Tibial nerve (tissue), 4 donors: ENCODE data around the gene F8A1. TPM values are rescaled to one million over a fixed set of nuclear protein-coding genes. Genes with fewer than 3 reads are reported as not detected.
"Not testable (repeated sequence)": the region's sequence is repeated elsewhere in the genome, so short reads cannot be mapped to it uniquely, and the experiment has no call there.

Experiments
- DNase-seq, 2 donors: peaks; one replicate each; pipeline ENCODE4 v3.0.0-alpha.2; 2019; ENCODE audit warnings: low spot score in 2 of 2
- H3K27ac ChIP-seq, 4 donors: fragments of 200-600 bp; sonication (generic) in 3 of 4; one replicate each; pipeline ENCODE4 v1.5.1; 2017 to 2019; ENCODE audit warnings: mild to moderate bottlenecking in 1 of 4
- H3K27me3 ChIP-seq, 2 donors: fragments of 200-600 bp; sonication (generic) in 1 of 2; one replicate each; pipeline versions ENCODE4 v1.5.1 to v1.6.0; 2017 to 2019
- H3K36me3 ChIP-seq, 3 donors: fragments of 200-600 bp; sonication (generic); one replicate each; pipeline ENCODE4 v1.5.1; 2018 to 2019
- H3K4me1 ChIP-seq, 4 donors: fragments of 200-600 bp; sonication (generic) in 3 of 4; one replicate each; pipeline ENCODE4 v1.5.1; 2017 to 2019
- H3K4me3 ChIP-seq, 4 donors: fragments of 200-600 bp; sonication (generic) in 3 of 4; one replicate each; pipeline ENCODE4 v1.5.1; 2017 to 2019; ENCODE audit warnings: mild to moderate bottlenecking in 1 of 4, moderate library complexity in 1 of 4
- H3K9me3 ChIP-seq, 4 donors: fragments of 200-600 bp; sonication (generic) in 3 of 4; one replicate each; pipeline ENCODE4 v1.5.1; 2017 to 2019
- CTCF ChIP-seq, 5 experiments: fragments of 200-600 bp in 3 of 5; fragments of 450-650 bp in 2 of 5; sonication (generic) in 3 of 5; IDR thresholded peaks; one replicate each; pipeline ENCODE4 v1.5.1; 2016 to 2019; ENCODE audit warnings: antibody characterized with exemption in 5 of 5, mild to moderate bottlenecking in 3 of 5, moderate library complexity in 2 of 5
- EP300 ChIP-seq, 2 donors: sonication (generic); formaldehyde crosslinking; IDR thresholded peaks; one replicate each; pipeline ENCODE4 v1.6.1; 2017; ENCODE audit warnings: antibody characterized with exemption in 2 of 2, mild to moderate bottlenecking in 1 of 2
- POLR2A ChIP-seq, 2 donors: fragments of 450-650 bp; IDR thresholded peaks; one replicate each; pipeline ENCODE4 v1.6.1; 2017; ENCODE audit warnings: antibody characterized with exemption in 2 of 2, mild to moderate bottlenecking in 2 of 2, moderate library complexity in 2 of 2
- WGBS, 2 donors: methylation state at CpG; one replicate each; pipeline ENCODE4 v1.1.5; 2018; 5-methylcytosine and 5-hydroxymethylcytosine counted together
- total RNA-seq, 4 donors: library from RNA; depleted of rRNA; stranded (reverse); fragments of >200 nt; gene quantifications; one replicate each; pipeline ENCODE4 v1.1.0, GENCODE V29; 2016

The F8A1 gene
- total RNA-seq, 4 donors from 2014 or later = 5.5 to 27.3 (median 13.6) TPM

GRCh38 chrX:154886789-154887221 lies 650 bp downstream of the F8A1 start:
- H3K4me3 ChIP-seq, H3K27ac ChIP-seq, H3K36me3 ChIP-seq, DNase-seq, H3K27me3 ChIP-seq, H3K4me1 ChIP-seq, H3K9me3 ChIP-seq: not testable (repeated sequence)
- no CpG with 5 or more reads among the region's 62 CpGs for WGBS, 2 donors

GRCh38 chrX:154890990-154891639 lies 5.0 kb downstream of the F8A1 start:
- TF ChIP-seq CTCF (IDR thresholded peaks at IDR 0.05) (no peak), EP300 (IDR thresholded peaks at IDR 0.05) (no peak), POLR2A (IDR thresholded peaks at IDR 0.05) (no peak)
- no peak overlapping the region for H3K27ac ChIP-seq
- DNase-seq = no peak
- no peaks in the 10 kb centered on the region for H3K9me3 ChIP-seq
- no peaks in the 10 kb centered on the region for H3K4me1 ChIP-seq
- H3K36me3 ChIP-seq = no peaks in the 10 kb centered on the region
- H3K27me3 ChIP-seq = no peaks in the 10 kb centered on the region
- H3K4me3 ChIP-seq = no peak overlapping the region
- 39 to 50% methylated on average over 1 of the region's 1 CpG for WGBS, 2 donors

GRCh38 chrX:154892296-154892695 lies 6.1 kb downstream of the F8A1 start:
- Histone ChIP-seq H3K4me3 (no peak overlapping the region), H3K27me3 (no peaks in the 10 kb centered on the region), H3K27ac (no peak overlapping the region), H3K36me3 (no peaks in the 10 kb centered on the region), H3K9me3 (no peaks in the 10 kb centered on the region), H3K4me1 (no peaks in the 10 kb centered on the region)
- DNase-seq = no peak
- WGBS, 2 donors = 41 to 94% methylated on average over 1 of the region's 1 CpG
- no peak for TF ChIP-seq POLR2A (IDR thresholded peaks at IDR 0.05)

GRCh38 chrX:154900323-154900722 lies 14.2 kb downstream of the F8A1 start:
- Histone ChIP-seq H3K27me3 (no peaks in the 10 kb centered on the region), H3K36me3 (no peaks in the 10 kb centered on the region), H3K4me1 (no peaks in the 10 kb centered on the region), H3K9me3 (no peaks in the 10 kb centered on the region), H3K27ac (no peak overlapping the region), H3K4me3 (no peak overlapping the region)
- WGBS, 2 donors = 88 to 94% methylated on average over 8 of the region's 8 CpGs
- no peak for DNase-seq
- no peak for TF ChIP-seq POLR2A (IDR thresholded peaks at IDR 0.05)
- no peak for TF ChIP-seq EP300 (IDR thresholded peaks at IDR 0.05)
- no peak for TF ChIP-seq CTCF (IDR thresholded peaks at IDR 0.05)

- Histone ChIP-seq H3K4me3 (no peak overlapping the region), H3K27ac (no peak overlapping the region), H3K4me1 (no peaks in the 10 kb centered on the region), H3K27me3 (no peaks in the 10 kb centered on the region), H3K9me3 (no peaks in the 10 kb centered on the region), H3K36me3 (no peaks in the 10 kb centered on the region)
- no peak for DNase-seq
- TF ChIP-seq POLR2A (IDR thresholded peaks at IDR 0.05) (no peak), CTCF (IDR thresholded peaks at IDR 0.05) (no peak), EP300 (IDR thresholded peaks at IDR 0.05) (no peak)
- 55 to 86% methylated on average over 1 of the region's 1 CpG for WGBS, 2 donors
Observed at GRCh38 chrX:154902408-154902807, 16.3 kb downstream of the F8A1 start.

GRCh38 chrX:154908821-154909220 lies 22.7 kb downstream of the F8A1 start:
- Histone ChIP-seq H3K27ac (no peak overlapping the region), H3K4me1 (no peaks in the 10 kb centered on the region), H3K9me3 (no peaks in the 10 kb centered on the region), H3K27me3 (no peaks in the 10 kb centered on the region), H3K36me3 (no peaks in the 10 kb centered on the region), H3K4me3 (no peak overlapping the region)
- no peak for DNase-seq
- 62 to 79% methylated on average over 2 to 3 of the region's 3 CpGs for WGBS, 2 donors
- TF ChIP-seq POLR2A (IDR thresholded peaks at IDR 0.05) (no peak), CTCF (IDR thresholded peaks at IDR 0.05) (no peak), EP300 (IDR thresholded peaks at IDR 0.05) (no peak)

GRCh38 chrX:154910048-154910447 lies 23.9 kb downstream of the F8A1 start:
- H3K4me1 ChIP-seq, DNase-seq: not testable (repeated sequence)
- 91 to 98% methylated on average over 4 of the region's 4 CpGs for whole genome bisulfite sequencing, 2 donors

GRCh38 chrX:154910528-154910927 lies 24.4 kb downstream of the F8A1 start:
- H3K27ac ChIP-seq, H3K4me1 ChIP-seq, H3K9me3 ChIP-seq, H3K4me3 ChIP-seq, DNase-seq, H3K27me3 ChIP-seq, H3K36me3 ChIP-seq: not testable (repeated sequence)
- WGBS, 2 donors = 89 to 90% methylated on average over 7 to 11 of the region's 11 CpGs

More at GRCh38 chrX:154910048-154910447, 23.9 kb downstream of the F8A1 start:
- not testable (repeated sequence) for H3K4me3 ChIP-seq, H3K27me3 ChIP-seq, H3K9me3 ChIP-seq, H3K36me3 ChIP-seq, H3K27ac ChIP-seq
